ENCODE measurements around the gene CYP4F22. TPM values are rescaled to one million over a fixed set of nuclear protein-coding genes. Genes with fewer than 3 reads are reported as not detected.
"Not testable (repeated sequence)": the region's sequence is repeated elsewhere in the genome, so short reads cannot be mapped to it uniquely, and the experiment has no call there.

CYP4F22 gene
- total RNA-seq, 1 donor, result not detected

GRCh38 chr19:15588265-15588664 is 79.9 kb downstream of the CYP4F22 start:
- no peak for TF ChIP-seq CTCF (IDR thresholded peaks at IDR 0.05; ENCODE audit: insufficient read depth, low read length)
- DNase-seq (ENCODE audit: low read depth), result no peak
- no peak overlapping the region for H3K4me3 ChIP-seq (ENCODE audit: low read depth, low read length)

GRCh38 chr19:15589760-15590451 is 81.6 kb downstream of the CYP4F22 start:
- no peak for DNase-seq (ENCODE audit: low read depth)
- TF ChIP-seq CTCF (IDR thresholded peaks at IDR 0.05; ENCODE audit: insufficient read depth, low read length), result no peak
- H3K4me3 ChIP-seq (ENCODE audit: low read depth, low read length), result no peak overlapping the region

GRCh38 chr19:15591796-15592195 is 83.5 kb downstream of the CYP4F22 start:
- H3K4me3 ChIP-seq (ENCODE audit: low read depth, low read length), result no peak overlapping the region
- TF ChIP-seq CTCF (IDR thresholded peaks at IDR 0.05; ENCODE audit: insufficient read depth, low read length), result no peak
- no peak for DNase-seq (ENCODE audit: low read depth)

GRCh38 chr19:15592506-15592905 is 84.2 kb downstream of the CYP4F22 start:
- H3K4me3 ChIP-seq (ENCODE audit: low read depth, low read length); DNase-seq (ENCODE audit: low read depth): not testable (repeated sequence)

GRCh38 chr19:15593766-15594165 is 85.4 kb downstream of the CYP4F22 start:
- DNase-seq (ENCODE audit: low read depth), result not testable (repeated sequence)

GRCh38 chr19:15595069-15595468 is 86.7 kb downstream of the CYP4F22 start:
- H3K4me3 ChIP-seq (ENCODE audit: low read depth, low read length), result no peak overlapping the region
- no peak for DNase-seq (ENCODE audit: low read depth)
- TF ChIP-seq CTCF (IDR thresholded peaks at IDR 0.05; ENCODE audit: insufficient read depth, low read length), result no peak

More at GRCh38 chr19:15593766-15594165, 85.4 kb downstream of the CYP4F22 start:
- not testable (repeated sequence) for H3K4me3 ChIP-seq (ENCODE audit: low read depth, low read length)

Other genes starting within 250 kb of the CYP4F22 start
- gene BRD4, start 176.0 kb upstream of the CYP4F22 start, total RNA-seq (ENCODE audit: low replicate concordance), result 15.5 and 25.3 TPM in 2 replicates
- gene AKAP8, start 128.7 kb upstream of the CYP4F22 start, total RNA-seq (ENCODE audit: low replicate concordance), result 12.3 and 15.5 TPM in 2 replicates
- 45.6 and 65.8 TPM in 2 replicates for gene AKAP8L, start 89.5 kb upstream of the CYP4F22 start, total RNA-seq (ENCODE audit: low replicate concordance)
- gene WIZ, start 58.6 kb upstream of the CYP4F22 start, total RNA-seq (ENCODE audit: low replicate concordance), result 5.7 and 13.4 TPM in 2 replicates
- gene RASAL3, start 44.0 kb upstream of the CYP4F22 start, total RNA-seq (ENCODE audit: low replicate concordance), result not detected in 2 replicates
- gene PGLYRP2, start 29.0 kb upstream of the CYP4F22 start, total RNA-seq (ENCODE audit: low replicate concordance), result not detected in 2 replicates
- not detected in 2 replicates for gene CYP4F8, start 106.7 kb downstream of the CYP4F22 start, total RNA-seq (ENCODE audit: low replicate concordance)
- not detected in 2 replicates for gene CYP4F3, start 132.4 kb downstream of the CYP4F22 start, total RNA-seq (ENCODE audit: low replicate concordance)
- not detected in 2 replicates for gene CYP4F12, start 164.6 kb downstream of the CYP4F22 start, total RNA-seq (ENCODE audit: low replicate concordance)
- not detected in 2 replicates for gene OR10H2, start 219.5 kb downstream of the CYP4F22 start, total RNA-seq (ENCODE audit: low replicate concordance)
- gene OR10H3, start 229.5 kb downstream of the CYP4F22 start, total RNA-seq (ENCODE audit: low replicate concordance), result not detected in 2 replicates